GM12878 (cell line): ENCODE measurements around the gene NPLOC4. TPM values are rescaled to one million over a fixed set of nuclear protein-coding genes. Genes with fewer than 3 reads are reported as not detected.

Experiments
- ATAC-seq: fragments of 200-7000 bp; cut with Tn5 transposase; 3 replicates; pipeline ENCODE4 v1.9.1; 2020; ENCODE audit warnings: mild to moderate bottlenecking, moderate library complexity
- BruUV-seq: library from RNA; stranded (reverse); fragments of 400-500 nt; replicated peaks from 2 replicates; lab custom pipeline; 2021; lab: Mats Ljungman, UMichigan
- CTCF ChIA-PET: fragments of 300-600 bp; sonication (Branson Sonifier 250); formaldehyde crosslinking; extraction: SDS; loops from one replicate; lab custom pipeline; 2021; ENCODE audit warnings: inconsistent platforms; lab: Yijun Ruan, JAX
- POLR2A ChIA-PET: fragments of 350-600 bp; formaldehyde crosslinking; extraction: SDS; loops from one replicate; lab custom pipeline; 2021; ENCODE audit warnings: inconsistent platforms; lab: Charles Lee
- RAD21 ChIA-PET: fragments of 300-600 bp; sonication (Branson Sonifier 250); formaldehyde crosslinking; loops from one replicate; lab custom pipeline; 2023; ENCODE audit warnings: antibody characterized with exemption; ENCODE audit not compliant: unreplicated experiment; lab: Charles Lee
- SMC1A ChIA-PET: fragments of 300-600 bp; sonication (Branson Sonifier 250); formaldehyde crosslinking; loops from one replicate; lab custom pipeline; 2023; ENCODE audit not compliant: unreplicated experiment, uncharacterized antibody; lab: Charles Lee
- DNase-seq: peaks from one replicate; pipeline ENCODE4 v3.0.0-alpha.2; 2011; ENCODE audit warnings: low read depth, low spot score
- FAIRE-seq: peaks from 3 replicates; lab custom pipeline; 2011; peaks lifted over from hg19 to GRCh38; lab: Jason Lieb, UNC
- H2AFZ ChIP-seq: 2 replicates; pipeline ENCODE4 v1.6.0; 2011; ENCODE audit warnings: low read depth, low read length, control low read depth; ENCODE audit not compliant: control insufficient read depth
- H3K27ac ChIP-seq: 2 replicates; pipeline ENCODE4 v1.5.1; 2011; ENCODE audit warnings: control low read depth; ENCODE audit not compliant: control insufficient read depth, insufficient read depth
- H3K27me3 ChIP-seq, 2 experiments: replicated peaks in 1 of 2; 2 replicates each; pipeline versions ENCODE4 v1.6.0 to v1.6.1; 2011; ENCODE audit warnings: low read length in 1 of 2; ENCODE audit not compliant: control insufficient read depth in 2 of 2, insufficient read depth in 2 of 2
- H3K36me3 ChIP-seq, 2 experiments: 2 replicates each; pipeline ENCODE4 v1.5.1; 2011; ENCODE audit warnings: low read length in 1 of 2; ENCODE audit not compliant: control insufficient read depth in 2 of 2, insufficient read depth in 2 of 2
- H3K4me1 ChIP-seq: 2 replicates; pipeline ENCODE4 v1.6.1; 2011; ENCODE audit warnings: mild to moderate bottlenecking, low read length, moderate library complexity, mixed read lengths; ENCODE audit not compliant: control insufficient read depth, insufficient read depth
- H3K4me2 ChIP-seq: 2 replicates; pipeline ENCODE4 v1.6.0; 2011; ENCODE audit warnings: control low read depth; ENCODE audit not compliant: control insufficient read depth, insufficient read depth
- H3K4me3 ChIP-seq: fragments of 200-600 bp; sonication (generic); 2 replicates; pipeline ENCODE4 v1.5.1; 2016
- H3K79me2 ChIP-seq: 2 replicates; pipeline ENCODE4 v1.6.0; 2011; ENCODE audit warnings: low read length; ENCODE audit not compliant: control insufficient read depth, insufficient read depth
- H3K9ac ChIP-seq: 2 replicates; pipeline ENCODE4 v1.8.0; 2011; ENCODE audit warnings: low read length, control low read depth, mixed read lengths; ENCODE audit not compliant: control insufficient read depth, insufficient read depth
- H3K9me3 ChIP-seq: replicated peaks from 3 replicates; pipeline ENCODE4 v1.5.1; 2011; ENCODE audit warnings: mild to moderate bottlenecking, low read length; ENCODE audit not compliant: control insufficient read depth, insufficient read depth
- H4K20me1 ChIP-seq: 2 replicates; pipeline ENCODE4 v1.6.0; 2011; ENCODE audit not compliant: control insufficient read depth, insufficient read depth
- BHLHE40 ChIP-seq, 2 experiments: fragments of 450-650 bp in 1 of 2; IDR thresholded peaks; 2 replicates each; pipeline ENCODE4 v1.6.1; 2011 to 2017; ENCODE audit warnings: low read depth in 2 of 2, borderline replicate concordance in 1 of 2, improper control_type of control experiment in 1 of 2, low read length in 1 of 2, mild to moderate bottlenecking in 1 of 2
- DPF2 ChIP-seq: fragments of 450-650 bp; IDR thresholded peaks from 2 replicates; pipeline ENCODE4 v1.6.1; 2017; ENCODE audit warnings: mild to moderate bottlenecking
- EP300 ChIP-seq, 2 experiments: fragments of 150-350 bp in 1 of 2; IDR thresholded peaks; 2 replicates each; pipeline ENCODE4 v1.6.1; 2011 to 2012; ENCODE audit warnings: low read depth in 2 of 2, low read length in 2 of 2, borderline replicate concordance in 1 of 2, improper control_type of control experiment in 1 of 2, inconsistent platforms in 1 of 2; ENCODE audit not compliant: control insufficient read depth in 1 of 2
- ESRRA ChIP-seq: IDR thresholded peaks from 2 replicates; pipeline ENCODE4 v1.6.1; 2012; ENCODE audit warnings: mild to moderate bottlenecking, low read length, improper control_type of control experiment
- ETV6 ChIP-seq, 2 experiments: fragments of 450-650 bp in 1 of 2; IDR thresholded peaks in 1 of 2; conservative IDR thresholded peaks in 1 of 2; 2 replicates each; pipeline ENCODE4 v1.6.1; 2014; ENCODE audit warnings: antibody characterized with exemption in 1 of 2, borderline replicate concordance in 1 of 2, low read depth in 1 of 2, mild to moderate bottlenecking in 1 of 2, moderate library complexity in 1 of 2
- HDAC2 ChIP-seq: fragments of 200-600 bp; sonication (generic); IDR thresholded peaks from 2 replicates; pipeline ENCODE4 v1.6.1; 2017
- KAT2A ChIP-seq: conservative IDR thresholded peaks from 2 replicates; pipeline ENCODE4 v1.6.1; 2011; ENCODE audit warnings: low read depth, low read length; ENCODE audit not compliant: control insufficient read depth
- KLF5 ChIP-seq: fragments of 450-650 bp; IDR thresholded peaks from 2 replicates; pipeline ENCODE4 v1.6.1; 2014; ENCODE audit warnings: mild to moderate bottlenecking; ENCODE audit not compliant: partially characterized antibody
- MXI1 ChIP-seq: fragments of 150-350 bp; IDR thresholded peaks from 2 replicates; pipeline ENCODE4 v1.6.1; 2011; ENCODE audit warnings: low read depth, mild to moderate bottlenecking, inconsistent platforms, low read length, improper control_type of control experiment
- NR2F1 ChIP-seq: fragments of 450-650 bp; conservative IDR thresholded peaks from 2 replicates; pipeline ENCODE4 v1.6.1; 2017; ENCODE audit warnings: mild to moderate bottlenecking
- PAX5 ChIP-seq: IDR thresholded peaks from 2 replicates; pipeline ENCODE4 v1.6.1; 2011; ENCODE audit warnings: low read depth, low read length, borderline replicate concordance
- POLR2AphosphoS5 ChIP-seq: IDR thresholded peaks from 2 replicates; pipeline ENCODE4 v1.6.1; 2011; ENCODE audit warnings: mild to moderate bottlenecking, low read length, inconsistent platforms
- POU2F2 ChIP-seq: IDR thresholded peaks from 3 replicates; pipeline ENCODE4 v1.6.1; 2011; ENCODE audit warnings: low read depth, mild to moderate bottlenecking, low read length, borderline replicate concordance
- RBBP5 ChIP-seq: fragments of 200-600 bp; sonication (generic); conservative IDR thresholded peaks from 2 replicates; pipeline ENCODE4 v1.6.1; 2016
- RCOR1 ChIP-seq: conservative IDR thresholded peaks from 2 replicates; pipeline ENCODE4 v1.6.1; 2012; ENCODE audit warnings: low read depth, low read length, improper control_type of control experiment
- SMARCA5 ChIP-seq: fragments of 450-650 bp; IDR thresholded peaks from 2 replicates; pipeline ENCODE4 v1.6.1; 2017; ENCODE audit warnings: mild to moderate bottlenecking
- SP1 ChIP-seq: IDR thresholded peaks from one replicate; pipeline ENCODE4 v1.6.1; 2011; ENCODE audit warnings: low read depth, low read length
- SREBF2 ChIP-seq: IDR thresholded peaks from 2 replicates; pipeline ENCODE4 v1.6.1; 2012; ENCODE audit warnings: mild to moderate bottlenecking, low read length
- SUPT20H ChIP-seq: IDR thresholded peaks from 2 replicates; pipeline ENCODE4 v1.6.1; 2011; ENCODE audit warnings: low read depth, mild to moderate bottlenecking, low read length, moderate library complexity, borderline replicate concordance; ENCODE audit not compliant: control insufficient read depth
- WRNIP1 ChIP-seq: IDR thresholded peaks from 2 replicates; pipeline ENCODE4 v1.6.1; 2011; ENCODE audit warnings: low read depth, low read length, improper control_type of control experiment, borderline replicate concordance
- ZNF274 ChIP-seq: IDR thresholded peaks from one replicate; pipeline ENCODE4 v1.8.0; 2011; ENCODE audit not compliant: insufficient read length, insufficient read depth
- WGBS: methylation state at CpG from one replicate; pipeline ENCODE4 v1.1.6; 2016; ENCODE audit warnings: low lambda C conversion rate; ENCODE audit not compliant: insufficient replicate concordance, insufficient coverage; ENCODE audit errors: missing lambda C conversion rate; 5-methylcytosine and 5-hydroxymethylcytosine counted together
- in situ Hi-C: fragments of 300-500 bp; cut with MboI; formaldehyde crosslinking; loops from 9 replicates; pipeline ENCODE4 v1.14.3; 2018; ENCODE audit warnings: mixed read lengths
- intact Hi-C: fragments of 100-400 bp; cut with micrococcal nuclease; formaldehyde crosslinking; loops from one replicate; pipeline ENCODE4 v1.14.2; 2022; ENCODE audit not compliant: unreplicated experiment
- polyA plus RNA-seq, 11 experiments: library from polyadenylated mRNA; depleted of rRNA in 4 of 11; unstranded in 6 of 11; stranded (reverse) in 5 of 11; fragments of >200 nt; fragmentation: Nextera tagmentation in 4 of 11; fragmentation: Illumina TruSeq in 1 of 11; extraction: Ambion mirVana in 4 of 11; extraction: Trizol in 1 of 11; gene quantifications; 1 replicate in 1 of 11; 2 replicates in 10 of 11; pipeline versions ENCODE4 v1.2.1 to v1.2.3, GENCODE V29; 2011 to 2016; ENCODE audit warnings: inconsistent platforms in 2 of 11, missing spikeins in 2 of 11, low read depth in 1 of 11
- total RNA-seq, 4 experiments: library from RNA; depleted of rRNA in 3 of 4; stranded (reverse); fragments of >200 nt in 3 of 4; fragmentation: Illumina TruSeq in 1 of 4; extraction: Trizol in 1 of 4; gene quantifications; 2 replicates each; pipeline versions ENCODE4 v1.2.1 to v1.2.3, GENCODE V29; 2013 to 2021
- TF ChIP-seq, protein P1 (sequence below): IDR thresholded peaks from 2 replicates; pipeline ENCODE4 v1.6.1; 2012; ENCODE audit warnings: low read depth, low read length, improper control_type of control experiment

Gene NPLOC4
- total and polyA plus RNA-seq, 10 of the 15 experiments (the other 5 are each of a cell fraction or from before 2014, with no cell fraction given), result 1.5 to 83.7 (median 45.8) TPM

DNA sequence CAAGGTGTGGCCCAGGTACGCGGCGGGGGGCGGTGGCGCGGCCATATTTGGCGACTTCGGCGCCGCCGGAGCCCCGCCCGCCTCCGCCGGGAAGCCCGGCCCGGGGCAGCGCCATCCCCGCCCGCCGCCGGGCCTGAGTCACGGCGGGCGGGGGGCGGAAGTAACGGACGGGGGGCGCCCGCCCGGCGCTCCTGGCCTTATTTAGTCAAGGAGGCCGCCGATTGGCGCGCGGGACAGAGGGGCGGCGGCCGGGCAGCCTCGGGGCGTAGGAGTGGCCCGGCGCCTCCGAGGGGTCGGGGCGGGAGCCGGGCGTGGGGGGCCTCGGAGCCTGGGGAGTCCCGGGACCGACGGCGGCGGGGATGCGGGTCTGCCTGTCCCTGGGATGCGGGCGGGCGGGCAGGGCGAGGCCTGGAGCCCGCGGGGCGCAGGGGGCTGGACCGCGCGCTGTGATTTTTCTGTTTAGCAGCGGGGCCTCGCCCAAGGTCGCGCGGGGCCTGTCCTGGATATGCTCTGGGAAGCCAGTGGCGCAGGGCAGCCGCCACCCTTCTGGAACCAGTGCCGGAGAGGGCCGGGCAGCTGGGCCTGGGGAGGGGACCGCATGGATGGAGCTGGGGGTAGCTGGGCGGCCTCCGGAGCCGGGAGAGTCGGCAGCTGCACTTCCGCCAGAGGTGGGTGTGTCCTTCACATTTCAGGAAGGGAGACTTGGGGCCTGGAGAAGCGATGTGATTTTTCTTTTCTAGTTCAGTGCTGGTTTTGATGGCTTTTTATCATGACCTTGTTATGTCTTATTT lies 122.0 kb downstream of the NPLOC4 start:
- ChIA-PET SMC1A (no interaction called here), POLR2A (interaction anchor here (1.7 to 2.1 kb wide), 4 partner anchors 37 to 83 kb away, joined by 6 to 11 read pairs (median 8); partner anchors contain the start of gene FAAP100), RAD21 (interaction anchor here (0.8 to 7.6 kb wide), 3 partner anchors 23 to 292 kb away, joined by 3 to 44 read pairs (median 3); partner anchors contain the start of gene CEP131), CTCF (interaction anchor here (0.7 to 5.5 kb wide), 2 partner anchors 86 to 197 kb away, joined by 3 to 47 read pairs; no protein-coding TSS in a partner anchor)
- FAIRE-seq (no peak), DNase-seq (no peak), ATAC-seq (peak; percentile 14)
- peak overlapping the region; percentile 87 for H3K9ac ChIP-seq
- BruUV-seq, result TSS peak; percentile 75
- H3K9me3 ChIP-seq, result no peaks in the 10 kb centered on the region; the same call in 2 of the 3 replicates
- H4K20me1 ChIP-seq, result peaks cover 7% of the 10 kb centered on the region
- H3K79me2 ChIP-seq, result peaks cover 89% of the 10 kb centered on the region
- no peaks in the 10 kb centered on the region for H3K27me3 ChIP-seq
- no peak overlapping the region; the same call in 1 of the 2 replicates for H2AFZ ChIP-seq
- H3K36me3 ChIP-seq, result peaks cover 16 to 18% of the 10 kb centered on the region in 2 experiments
- H3K4me3 ChIP-seq, result peak overlapping the region; percentile 87
- 1% methylated on average over 21 of the region's 82 CpGs for WGBS
- peak overlapping the region; percentile 100 for H3K4me2 ChIP-seq
- H3K4me1 ChIP-seq, result peaks cover 27% of the 10 kb centered on the region
- peak overlapping the region; percentile 100 for H3K27ac ChIP-seq
- in situ Hi-C loops, result no loop called here
- intact Hi-C loops, result loop anchor here (5.0 to 10.0 kb wide), 2 partner anchors 87 to 260 kb away; no protein-coding TSS in a partner anchor
- TF ChIP-seq EP300 (IDR thresholded peaks at IDR 0.05; ENCODE audit: borderline replicate concordance in 1 of 2, control insufficient read depth in 1 of 2, low read depth in 2 of 2, low read length in 2 of 2), result no peak
- TF ChIP-seq ETV6 (conservative IDR thresholded peaks at IDR 0.05 in 1 of 2, IDR thresholded peaks at IDR 0.05 in 1 of 2; ENCODE audit: borderline replicate concordance in 1 of 2, low read depth in 1 of 2), result 0 out of 4 replicates have a peak, but pooled peaks of 1 of the 2 experiments have one; percentile 15
- 0 out of 2 replicates have a peak, but pooled peaks have one; percentile 31 for TF ChIP-seq PAX5
- TF ChIP-seq RBBP5, result no peak
- TF ChIP-seq SREBF2, result no peak
- TF ChIP-seq SP1, result peak; percentile 21
- no peak for TF ChIP-seq SUPT20H
- no peak for TF ChIP-seq KAT2A
- no peak for TF ChIP-seq RCOR1
- TF ChIP-seq POU2F2, result 0 out of 3 replicates have a peak, but pooled peaks have one; percentile 20
- TF ChIP-seq HDAC2, result no peak
- no peak for TF ChIP-seq ESRRA
- no peak for TF ChIP-seq ZNF274
- TF ChIP-seq MXI1, result peak; percentile 66; the same call in 1 of the 2 replicates
- TF ChIP-seq WRNIP1, result no peak
- TF ChIP-seq KLF5, result no peak
- peak; percentile 20 to 80; a peak in 3 of 4 replicates for TF ChIP-seq BHLHE40 (IDR thresholded peaks at IDR 0.05; ENCODE audit: borderline replicate concordance in 1 of 2, low read depth in 2 of 2, low read length in 1 of 2)
- TF ChIP-seq SMARCA5, result no peak
- TF ChIP-seq NR2F1, result peak; percentile 82
- TF ChIP-seq DPF2, result 0 out of 2 replicates have a peak, but pooled peaks have one; percentile 62
- peak; percentile 87 for TF ChIP-seq POLR2AphosphoS5
- TF ChIP-seq, protein P1, sequence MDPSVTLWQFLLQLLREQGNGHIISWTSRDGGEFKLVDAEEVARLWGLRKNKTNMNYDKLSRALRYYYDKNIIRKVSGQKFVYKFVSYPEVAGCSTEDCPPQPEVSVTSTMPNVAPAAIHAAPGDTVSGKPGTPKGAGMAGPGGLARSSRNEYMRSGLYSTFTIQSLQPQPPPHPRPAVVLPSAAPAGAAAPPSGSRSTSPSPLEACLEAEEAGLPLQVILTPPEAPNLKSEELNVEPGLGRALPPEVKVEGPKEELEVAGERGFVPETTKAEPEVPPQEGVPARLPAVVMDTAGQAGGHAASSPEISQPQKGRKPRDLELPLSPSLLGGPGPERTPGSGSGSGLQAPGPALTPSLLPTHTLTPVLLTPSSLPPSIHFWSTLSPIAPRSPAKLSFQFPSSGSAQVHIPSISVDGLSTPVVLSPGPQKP, result peak; percentile 80
